H9 (cell line): ENCODE results near the gene C5AR1. TPM values are rescaled to one million over a fixed set of nuclear protein-coding genes. Genes with fewer than 3 reads are reported as not detected.

Experiments used
- DNase-seq: peaks from one replicate; pipeline ENCODE4 v3.0.0-alpha.2; 2017
- H2AFZ ChIP-seq: one replicate; pipeline ENCODE4 v1.6.1; 2013; ENCODE audit warnings: mild to moderate bottlenecking, low read length, control low read depth, moderate library complexity
- H2AK5ac ChIP-seq: 2 replicates; pipeline ENCODE4 v1.6.1; 2013; ENCODE audit warnings: low read length, control low read depth, mixed read lengths; ENCODE audit not compliant: insufficient read length
- H2BK120ac ChIP-seq: one replicate; pipeline ENCODE4 v1.6.1; 2013; ENCODE audit warnings: low read depth, mild to moderate bottlenecking, low read length, control low read depth, inconsistent platforms; ENCODE audit not compliant: poor library complexity, severe bottlenecking
- H2BK12ac ChIP-seq: 2 replicates; pipeline ENCODE4 v1.6.1; 2013; ENCODE audit warnings: low read length, control low read depth, mixed read lengths, low read depth; ENCODE audit not compliant: insufficient read length
- H2BK15ac ChIP-seq: 2 replicates; pipeline ENCODE4 v1.6.1; 2013; ENCODE audit warnings: low read depth, low read length, control low read depth
- H2BK20ac ChIP-seq: one replicate; pipeline ENCODE4 v1.6.1; 2013; ENCODE audit warnings: low read depth, mild to moderate bottlenecking, low read length, control low read depth, inconsistent platforms; ENCODE audit not compliant: poor library complexity, severe bottlenecking
- H2BK5ac ChIP-seq: 2 replicates; pipeline ENCODE4 v1.6.1; 2013; ENCODE audit warnings: low read length, control low read depth, mixed read lengths; ENCODE audit not compliant: insufficient read length
- H3K14ac ChIP-seq: 2 replicates; pipeline ENCODE4 v1.6.1; 2013; ENCODE audit warnings: low read length, control low read depth; ENCODE audit not compliant: insufficient read depth
- H3K18ac ChIP-seq: 2 replicates; pipeline ENCODE4 v1.6.1; 2013; ENCODE audit warnings: low read depth, mild to moderate bottlenecking, mixed read lengths, low read length, control low read depth; ENCODE audit not compliant: insufficient read length
- H3K23ac ChIP-seq: 2 replicates; pipeline ENCODE4 v1.6.1; 2013; ENCODE audit warnings: low read length, control low read depth, mixed read lengths, low read depth; ENCODE audit not compliant: insufficient read length
- H3K23me2 ChIP-seq: 2 replicates; pipeline ENCODE4 v1.6.1; 2013; ENCODE audit warnings: low read depth, mild to moderate bottlenecking, mixed read lengths, low read length, control low read depth; ENCODE audit not compliant: insufficient read length, poor library complexity, severe bottlenecking
- H3K27ac ChIP-seq: 2 replicates; pipeline ENCODE4 v1.5.1; 2013; ENCODE audit warnings: low read length, control low read depth, mixed read lengths, low read depth; ENCODE audit not compliant: insufficient read length
- H3K27me3 ChIP-seq: 2 replicates; pipeline ENCODE4 v1.6.1; 2013; ENCODE audit warnings: low read length, control low read depth, inconsistent platforms; ENCODE audit not compliant: insufficient read depth
- H3K4ac ChIP-seq: 2 replicates; pipeline ENCODE4 v1.6.1; 2013; ENCODE audit warnings: low read depth, mild to moderate bottlenecking, control low read depth, inconsistent platforms, low read length, moderate library complexity
- H3K4me1 ChIP-seq: 2 replicates; pipeline ENCODE4 v1.6.1; 2013; ENCODE audit warnings: low read length, control low read depth, inconsistent platforms; ENCODE audit not compliant: insufficient read depth
- H3K4me2 ChIP-seq: 2 replicates; pipeline ENCODE4 v1.6.1; 2013; ENCODE audit warnings: low read length, control low read depth, mixed read lengths; ENCODE audit not compliant: insufficient read length, insufficient read depth
- H3K56ac ChIP-seq: 2 replicates; pipeline ENCODE4 v1.6.1; 2013; ENCODE audit warnings: low read depth, mild to moderate bottlenecking, mixed read lengths, low read length, control low read depth; ENCODE audit not compliant: insufficient read length
- H3K79me1 ChIP-seq: 2 replicates; pipeline ENCODE4 v1.6.1; 2013; ENCODE audit warnings: low read depth, mild to moderate bottlenecking, moderate library complexity, low read length, control low read depth, inconsistent platforms; ENCODE audit not compliant: insufficient read depth, poor library complexity, severe bottlenecking
- H3K79me2 ChIP-seq: 2 replicates; pipeline ENCODE4 v1.6.1; 2013; ENCODE audit warnings: low read length, control low read depth, inconsistent platforms; ENCODE audit not compliant: insufficient read depth
- H3K9ac ChIP-seq: 2 replicates; pipeline ENCODE4 v1.6.1; 2013; ENCODE audit warnings: low read length, control low read depth, mixed read lengths; ENCODE audit not compliant: insufficient read length; ENCODE audit errors: extremely low read depth
- H3K9me3 ChIP-seq: one replicate; pipeline ENCODE4 v1.6.1; 2013; ENCODE audit warnings: low read depth, low read length, inconsistent platforms; ENCODE audit not compliant: control insufficient read depth
- H3T11ph ChIP-seq: one replicate; pipeline ENCODE4 v1.6.1; 2013; ENCODE audit warnings: mild to moderate bottlenecking, low read length, control low read depth, inconsistent platforms
- H4K20me1 ChIP-seq: one replicate; pipeline ENCODE4 v1.6.1; 2013; ENCODE audit not compliant: control insufficient read depth, insufficient read length, insufficient read depth
- H4K5ac ChIP-seq: 2 replicates; pipeline ENCODE4 v1.6.1; 2013; ENCODE audit warnings: low read depth, mild to moderate bottlenecking, mixed read lengths, low read length, control low read depth; ENCODE audit not compliant: insufficient read length
- H4K8ac ChIP-seq: replicated peaks from 2 replicates; pipeline ENCODE4 v1.6.1; 2013; ENCODE audit warnings: low read length, control low read depth, mixed read lengths, low read depth; ENCODE audit not compliant: insufficient read length
- H4K91ac ChIP-seq: 2 replicates; pipeline ENCODE4 v1.6.1; 2013; ENCODE audit warnings: low read depth, mild to moderate bottlenecking, moderate library complexity, mixed read lengths, low read length, control low read depth; ENCODE audit not compliant: insufficient read length
- H3K27ac Mint-ChIP-seq, 3 experiments: 2 replicates in 2 of 3; 3 replicates in 1 of 3; pipeline ENCODE4 v1.8.0; 2020 to 2021; ENCODE audit warnings: mixed read lengths in 3 of 3, mild to moderate bottlenecking in 1 of 3, moderate library complexity in 1 of 3
- H3K27me3 Mint-ChIP-seq: 2 replicates; pipeline ENCODE4 v1.8.0; 2021; ENCODE audit warnings: low read depth, mild to moderate bottlenecking, moderate library complexity, mixed read lengths
- H3K36me3 Mint-ChIP-seq, 3 experiments: 2 replicates in 2 of 3; 3 replicates in 1 of 3; pipeline ENCODE4 v1.8.0; 2020 to 2021; ENCODE audit warnings: low read depth in 3 of 3, mixed read lengths in 3 of 3; ENCODE audit not compliant: insufficient read depth in 1 of 3
- H3K4me1 Mint-ChIP-seq, 2 experiments: 2 replicates each; pipeline ENCODE4 v1.8.0; 2020; ENCODE audit warnings: mixed read lengths in 2 of 2
- H3K4me3 Mint-ChIP-seq, 2 experiments: 2 replicates in 1 of 2; 3 replicates in 1 of 2; pipeline ENCODE4 v1.8.0; 2020 to 2021; ENCODE audit warnings: mild to moderate bottlenecking in 2 of 2, mixed read lengths in 2 of 2, moderate library complexity in 1 of 2
- H3K9me3 Mint-ChIP-seq, 2 experiments: 2 replicates in 1 of 2; 3 replicates in 1 of 2; pipeline ENCODE4 v1.8.0; 2020; ENCODE audit warnings: mild to moderate bottlenecking in 2 of 2, mixed read lengths in 2 of 2, moderate library complexity in 1 of 2
- CTCF ChIP-seq: fragments of 200-600 bp; sonication (generic); conservative IDR thresholded peaks from 3 replicates; pipeline ENCODE4 v1.8.0; 2021; ENCODE audit warnings: antibody characterized with exemption, mild to moderate bottlenecking
- WGBS: extraction: QIAGEN DNeasy Blood & Tissue Kit; methylation state at CpG from one replicate; pipeline ENCODE4 v1.1.7; 2013; ENCODE audit warnings: missing lambda C conversion rate, low lambda C conversion rate, mixed read lengths; ENCODE audit not compliant: insufficient read length; ENCODE audit errors: extremely low coverage; 5-methylcytosine and 5-hydroxymethylcytosine counted together
- total RNA-seq: library from RNA; stranded (reverse); gene quantifications from 2 replicates; pipeline ENCODE4 v1.2.1, GENCODE V29; 2021

C5AR1 gene
- total RNA-seq, 1 experiment from 2014 or later = 1.8 TPM

DNA sequence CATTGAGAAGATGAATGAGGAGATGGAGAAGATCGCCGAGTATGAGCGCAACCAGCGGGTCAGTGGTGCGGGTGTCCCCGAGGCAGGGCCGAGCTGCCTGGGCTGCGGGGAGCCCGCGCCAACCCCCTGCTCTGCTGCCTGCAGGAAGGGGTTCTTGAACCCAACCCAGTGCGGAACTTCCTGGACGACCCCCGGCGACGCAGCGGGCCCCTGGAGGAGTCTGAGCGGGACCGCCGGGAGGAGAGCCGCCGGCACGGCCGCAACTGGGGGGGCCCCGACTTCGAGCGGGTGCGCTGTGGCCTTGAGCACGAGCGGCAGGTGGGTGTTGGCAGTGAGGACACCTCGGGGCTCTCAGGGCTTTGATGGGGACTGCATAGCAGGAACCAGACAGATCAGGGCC is 45.0 kb upstream of the C5AR1 start:
- H2BK15ac ChIP-seq = no peak overlapping the region
- H3K27ac ChIP-seq = no peak overlapping the region
- H2BK5ac ChIP-seq = no peak overlapping the region
- H2BK120ac ChIP-seq = no peak overlapping the region
- no CpG with 5 or more reads among the region's 30 CpGs for WGBS
- H3K23me2 ChIP-seq = no peaks in the 10 kb centered on the region
- no peak overlapping the region for H3K4me2 ChIP-seq
- no peak overlapping the region for H3K9ac ChIP-seq
- no peaks in the 10 kb centered on the region for H3K79me2 ChIP-seq
- H3K9me3 ChIP-seq = no peaks in the 10 kb centered on the region
- no peak overlapping the region for H2AK5ac ChIP-seq
- H4K8ac ChIP-seq = no peak overlapping the region
- no peak for DNase-seq
- no peak overlapping the region for H2BK12ac ChIP-seq
- no peak overlapping the region for H2AFZ ChIP-seq
- no peak overlapping the region for H4K91ac ChIP-seq
- no peaks in the 10 kb centered on the region for H3K27me3 ChIP-seq
- H3K4me1 ChIP-seq = no peaks in the 10 kb centered on the region
- Mint-ChIP-seq H3K4me1 (peaks cover 0 to 3% of the 10 kb centered on the region in 2 experiments; a peak in 1 of 4 replicates), H3K9me3 (no peaks in the 10 kb centered on the region), H3K27me3 (no peaks in the 10 kb centered on the region), H3K36me3 (peaks cover 42 to 73% (median 64%) of the 10 kb centered on the region in 3 experiments), H3K4me3 (no peak overlapping the region), H3K27ac (no peak overlapping the region)
- H3T11ph ChIP-seq = no peak overlapping the region
- no peaks in the 10 kb centered on the region for H4K20me1 ChIP-seq
- no peak overlapping the region for H3K4ac ChIP-seq
- no peak overlapping the region for H3K23ac ChIP-seq
- H3K18ac ChIP-seq = no peak overlapping the region
- TF ChIP-seq CTCF = no peak
- no peak overlapping the region for H3K56ac ChIP-seq
- no peak overlapping the region for H4K5ac ChIP-seq
- no peak overlapping the region for H2BK20ac ChIP-seq
- no peak overlapping the region; the same call in 1 of the 2 replicates for H3K14ac ChIP-seq
- H3K79me1 ChIP-seq = no peaks in the 10 kb centered on the region
